Kidney capillary endothelial cell (primary cell): ENCODE measurements around the gene GZMH.
"Not testable (repeated sequence)": the region's sequence is repeated elsewhere in the genome, so short reads cannot be mapped to it uniquely, and the experiment has no call there.

ENCODE experiments used
- DNase-seq: peaks from one replicate; pipeline ENCODE4 v3.0.0-alpha.2; 2018; ENCODE audit warnings: low spot score

Gene GZMH

GRCh38 chr14:24595073-24595808 is 14.2 kb downstream of the GZMH start:
- no peak for DNase-seq

GRCh38 chr14:24591004-24591403 is 18.5 kb downstream of the GZMH start:
- not testable (repeated sequence) for DNase-seq

- not testable (repeated sequence) for DNase-seq
Measured at GRCh38 chr14:24584402-24584801, 25.1 kb downstream of the GZMH start.

GRCh38 chr14:24578558-24578957 is 30.9 kb downstream of the GZMH start:
- no peak for DNase-seq

GRCh38 chr14:24576771-24577170 is 32.7 kb downstream of the GZMH start:
- no peak for DNase-seq

GRCh38 chr14:24576182-24576581 is 33.3 kb downstream of the GZMH start, which contains the start of gene CTSG:
TSS of gene CTSG (minus strand) at chr14:24576250. CDS start at chr14:24576223, 27 bp downstream.
- DNase-seq: no peak

- no peak for DNase-seq
Measured at GRCh38 chr14:24574206-24574774, 35.2 kb downstream of the GZMH start.

GRCh38 chr14:24566318-24566717 is 43.2 kb downstream of the GZMH start:
- no peak for DNase-seq

- no peak for DNase-seq
Measured at GRCh38 chr14:24565766-24566165, 43.7 kb downstream of the GZMH start.

GRCh38 chr14:24563505-24563904 is 46.0 kb downstream of the GZMH start:
- DNase-seq: no peak

- DNase-seq: no peak
Measured at GRCh38 chr14:24556756-24557155, 52.7 kb downstream of the GZMH start.
